Mucosa of rectum (tissue), 2 donors: Measurements from ENCODE around the gene NTN5.

ENCODE experiments used
- H3K27ac ChIP-seq, 2 donors: one replicate each; pipeline ENCODE4 v1.7.0; 2013; ENCODE audit warnings: inconsistent platforms in 2 of 2, low read depth in 2 of 2, low read length in 2 of 2
- H3K27me3 ChIP-seq, 2 donors: one replicate each; pipeline ENCODE4 v1.7.0; 2013; ENCODE audit warnings: low read length in 2 of 2; ENCODE audit not compliant: control insufficient read depth in 2 of 2, insufficient read depth in 2 of 2
- H3K36me3 ChIP-seq, 2 donors: one replicate each; pipeline ENCODE4 v1.7.0; 2013; ENCODE audit warnings: low read length in 2 of 2; ENCODE audit not compliant: control insufficient read depth in 2 of 2, insufficient read depth in 2 of 2
- H3K4me1 ChIP-seq, 2 donors: one replicate each; pipeline ENCODE4 v1.7.0; 2013; ENCODE audit warnings: low read length in 2 of 2, mild to moderate bottlenecking in 1 of 2; ENCODE audit not compliant: control insufficient read depth in 2 of 2, insufficient read depth in 2 of 2
- H3K4me3 ChIP-seq, 2 donors: one replicate each; pipeline ENCODE4 v1.7.0; 2013; ENCODE audit warnings: low read length in 2 of 2
- H3K9ac ChIP-seq, 2 donors: one replicate each; pipeline ENCODE4 v1.7.0; 2013; ENCODE audit warnings: low read length in 2 of 2, low read depth in 1 of 2, mild to moderate bottlenecking in 1 of 2
- H3K9me3 ChIP-seq, 2 donors: one replicate each; pipeline ENCODE4 v1.7.0; 2013; ENCODE audit warnings: low read length in 2 of 2; ENCODE audit not compliant: control insufficient read depth in 2 of 2
- donor health status: healthy.
- donor health status: Normal muscosa, but diverticular disease.

The NTN5 gene

DNA sequence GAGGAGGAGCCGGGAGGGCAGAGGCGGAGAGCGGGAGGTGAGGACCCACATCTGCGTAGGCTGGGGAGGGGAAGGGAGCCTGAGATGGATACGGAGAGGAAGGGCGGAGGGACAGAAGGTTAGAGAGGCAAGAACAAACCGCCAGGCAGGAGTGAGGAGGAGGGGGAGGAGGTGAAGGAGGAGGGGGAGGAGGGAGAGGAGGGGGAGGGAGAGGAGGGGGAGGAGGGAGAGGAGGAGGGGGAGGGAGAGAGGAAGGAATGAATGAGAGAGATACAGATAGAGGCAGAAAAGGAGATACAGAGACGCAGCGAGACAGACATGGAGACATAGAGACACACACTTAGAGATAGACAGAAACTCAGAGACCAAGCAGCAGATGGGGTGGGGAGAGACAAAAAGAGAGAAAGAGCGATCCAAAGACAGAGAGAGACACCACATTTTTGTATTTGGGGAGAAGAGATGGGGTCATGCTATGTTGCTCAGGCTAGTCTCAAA is 26.0 kb downstream of the NTN5 start:
- H3K4me1 ChIP-seq, result peaks cover 8 to 15% of the 10 kb centered on the region in 2 donors
- H3K36me3 ChIP-seq, result no peaks in the 10 kb centered on the region
- peak overlapping the region; percentile 37 to 64 for H3K4me3 ChIP-seq
- peak overlapping the region in 1 of 2 donors; percentile 41 for H3K9ac ChIP-seq
- peaks cover 0 to 11% of the 10 kb centered on the region in 2 donors for H3K27me3 ChIP-seq
- peak overlapping the region in 1 of 2 donors; percentile 75 for H3K27ac ChIP-seq
- H3K9me3 ChIP-seq, result no peaks in the 10 kb centered on the region

DNA sequence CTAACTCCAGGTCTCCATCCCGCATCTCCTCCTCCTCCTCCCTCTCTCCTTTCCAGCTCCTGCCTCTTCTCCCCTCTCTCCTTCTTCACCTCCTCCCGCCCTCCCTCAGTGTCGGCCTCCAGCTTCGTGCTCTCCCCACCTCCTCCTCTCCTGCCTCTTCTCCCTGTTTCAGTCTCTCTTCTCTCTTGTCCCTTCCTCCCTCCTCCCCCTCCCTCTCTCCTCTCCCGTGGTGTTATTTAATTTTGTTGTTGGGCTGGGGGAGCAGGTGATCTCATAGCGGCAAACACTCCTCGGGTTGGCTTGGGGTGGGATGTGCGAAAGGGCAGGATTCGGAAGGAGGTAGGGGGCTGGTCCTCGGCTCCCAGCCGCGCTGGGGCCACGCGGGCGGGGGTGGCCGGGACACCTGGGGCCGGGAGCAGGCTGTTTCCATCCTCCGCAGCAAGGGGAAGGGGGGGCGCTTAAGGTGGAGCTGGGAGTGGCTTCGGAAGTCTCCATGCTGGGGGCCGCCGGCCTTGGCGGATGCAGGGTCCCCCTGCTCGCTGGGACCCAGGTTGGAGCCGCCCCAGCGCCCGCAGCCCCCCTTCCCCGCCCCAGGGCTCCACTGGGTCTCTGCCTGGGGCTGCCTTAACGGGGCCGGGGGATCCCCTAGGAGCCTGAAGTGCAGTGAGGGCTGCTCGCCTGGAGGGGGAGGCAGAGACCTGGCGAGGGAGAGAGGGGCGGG is 26.7 kb downstream of the NTN5 start, which contains the start of gene CA11:
TSS of gene CA11 (minus strand) at position 187 of the 721 bp plus-strand sequence. CDS start 555 bp downstream, outside the sequence.
- peak within 1 kb of the TSS; percentile 53 to 64 for H3K4me3 ChIP-seq

DNA sequence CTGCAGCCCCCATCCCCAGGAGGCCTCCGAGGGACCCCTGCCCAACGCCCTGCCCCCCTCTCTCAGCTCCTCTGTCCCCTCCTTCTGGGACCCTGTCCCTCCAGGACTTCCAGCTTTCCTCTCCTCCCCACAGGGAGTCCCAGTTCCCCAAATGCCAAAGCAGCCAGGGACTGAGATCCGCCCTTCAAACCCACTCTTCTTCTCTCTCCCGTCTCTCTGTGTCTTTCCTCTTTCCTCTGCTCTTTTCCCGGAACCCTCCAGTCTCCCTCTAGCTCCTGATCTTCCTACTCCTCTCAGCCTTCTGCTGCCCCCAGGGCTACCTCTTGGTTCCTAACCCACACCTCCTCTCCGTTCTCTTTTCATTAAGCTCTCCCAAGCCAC is 27.2 kb downstream of the NTN5 start:
- Histone ChIP-seq H3K4me1 (peaks cover 8 to 15% of the 10 kb centered on the region in 2 donors), H3K27ac (peak overlapping the region; percentile 52 to 75), H3K9ac (peak overlapping the region; percentile 43 to 59), H3K9me3 (no peaks in the 10 kb centered on the region), H3K27me3 (peaks cover 0 to 11% of the 10 kb centered on the region in 2 donors), H3K4me3 (peak overlapping the region; percentile 53 to 64), H3K36me3 (no peaks in the 10 kb centered on the region)

More for the DNA sequence above, 26.7 kb downstream of the NTN5 start, which contains the start of gene CA11:
- Histone ChIP-seq H3K36me3 (no peaks in the 10 kb centered on the region), H3K9me3 (no peaks in the 10 kb centered on the region), H3K27me3 (peaks cover 0 to 11% of the 10 kb centered on the region in 2 donors), H3K4me1 (peaks cover 8 to 15% of the 10 kb centered on the region in 2 donors), H3K9ac (peak within 1 kb of the TSS; percentile 43 to 59), H3K27ac (peak within 1 kb of the TSS; percentile 52 to 75)

DNA sequence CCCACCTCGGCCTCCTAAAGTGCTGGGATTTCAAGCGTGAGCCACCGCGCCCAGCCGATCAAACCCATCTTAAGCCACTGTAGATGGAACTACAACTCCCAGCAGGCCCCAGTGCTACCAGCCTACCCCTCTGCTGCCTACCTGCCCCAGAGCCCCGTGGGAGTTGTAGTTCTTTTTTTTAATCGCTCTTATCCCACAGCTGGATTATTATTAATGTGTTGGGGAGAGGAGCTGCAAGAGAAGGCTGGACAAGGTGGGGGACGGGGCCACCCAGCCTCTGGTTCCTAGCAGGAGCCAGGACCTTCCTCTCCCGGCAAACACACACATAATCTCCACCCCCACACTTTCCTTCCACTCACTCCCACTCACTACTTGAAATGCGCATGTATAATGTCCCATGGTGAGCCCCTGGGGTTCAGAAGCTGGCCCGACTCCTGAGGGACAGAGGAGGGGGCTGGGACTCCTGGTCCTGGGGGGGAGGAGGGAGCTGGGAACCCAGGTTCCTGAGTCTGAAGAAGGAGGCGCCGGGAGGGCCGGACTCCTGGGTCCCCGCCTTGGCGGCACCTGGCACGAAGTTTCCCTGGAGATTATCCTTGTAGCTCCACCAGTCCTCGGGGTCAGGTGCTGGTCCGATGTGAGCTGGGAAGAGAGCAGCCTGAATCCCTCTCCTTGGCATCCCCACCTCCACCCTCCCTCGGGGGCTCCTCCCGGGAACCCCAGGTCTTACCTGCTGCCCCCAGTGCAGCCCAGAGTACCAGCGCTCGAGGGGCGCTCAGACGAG is 27.8 kb downstream of the NTN5 start:
- Histone ChIP-seq H3K27me3 (peaks cover 0 to 11% of the 10 kb centered on the region in 2 donors), H3K9ac (peak overlapping the region; percentile 43 to 59), H3K36me3 (no peaks in the 10 kb centered on the region), H3K27ac (peak overlapping the region; percentile 52 to 75), H3K9me3 (no peaks in the 10 kb centered on the region), H3K4me3 (peak overlapping the region; percentile 53 to 64), H3K4me1 (peaks cover 8 to 16% of the 10 kb centered on the region in 2 donors)

DNA sequence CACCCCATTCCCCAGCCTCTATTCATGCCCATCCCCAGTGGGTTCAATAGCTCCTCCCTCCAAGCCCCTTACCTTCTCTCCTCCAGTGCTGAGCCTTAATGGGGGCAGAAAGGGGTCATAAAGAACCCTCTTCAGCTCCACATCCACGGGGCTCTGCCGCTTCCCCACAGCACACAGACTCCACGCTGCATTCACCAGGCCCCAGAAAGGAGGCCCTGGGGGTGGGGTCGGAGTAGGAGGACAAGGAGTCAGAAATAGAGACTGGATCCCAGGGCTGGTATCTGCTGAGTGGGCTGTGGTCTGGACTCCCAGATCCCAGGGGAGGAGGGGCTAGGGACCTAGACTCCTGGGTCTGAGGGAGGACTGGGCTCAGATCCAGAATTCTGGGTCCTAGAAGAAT is 28.5 kb downstream of the NTN5 start:
- H3K27ac ChIP-seq, result no peak overlapping the region
- H3K9me3 ChIP-seq, result no peaks in the 10 kb centered on the region
- no peak overlapping the region for H3K4me3 ChIP-seq
- H3K36me3 ChIP-seq, result no peaks in the 10 kb centered on the region
- no peak overlapping the region for H3K9ac ChIP-seq
- peaks cover 8 to 19% of the 10 kb centered on the region in 2 donors for H3K4me1 ChIP-seq
- H3K27me3 ChIP-seq, result peaks cover 0 to 11% of the 10 kb centered on the region in 2 donors

DNA sequence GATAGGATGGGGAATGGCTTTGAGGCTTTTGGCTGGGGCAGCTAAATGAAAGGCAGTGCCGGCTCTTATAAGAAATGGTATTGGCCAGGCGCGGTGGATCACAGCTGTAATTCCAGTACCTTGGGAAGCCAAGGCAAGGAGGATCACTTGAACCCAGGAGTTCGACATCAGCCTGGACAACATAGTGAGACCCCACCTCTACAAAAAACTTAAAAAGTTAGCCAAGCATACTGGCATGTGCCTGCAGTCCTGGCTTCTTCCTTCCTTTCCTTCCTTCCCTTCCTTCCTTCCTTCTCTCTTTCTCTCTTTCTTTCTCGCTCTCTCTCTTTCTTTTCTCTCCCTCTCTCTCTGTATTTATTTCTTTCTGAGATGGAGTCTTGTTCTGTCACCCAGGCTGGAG is 30.0 kb downstream of the NTN5 start:
- Histone ChIP-seq H3K9ac (no peak overlapping the region), H3K27me3 (peaks cover 0 to 11% of the 10 kb centered on the region in 2 donors), H3K4me3 (no peak overlapping the region), H3K4me1 (peaks cover 17 to 25% of the 10 kb centered on the region in 2 donors), H3K9me3 (no peaks in the 10 kb centered on the region), H3K36me3 (no peaks in the 10 kb centered on the region), H3K27ac (no peak overlapping the region)

DNA sequence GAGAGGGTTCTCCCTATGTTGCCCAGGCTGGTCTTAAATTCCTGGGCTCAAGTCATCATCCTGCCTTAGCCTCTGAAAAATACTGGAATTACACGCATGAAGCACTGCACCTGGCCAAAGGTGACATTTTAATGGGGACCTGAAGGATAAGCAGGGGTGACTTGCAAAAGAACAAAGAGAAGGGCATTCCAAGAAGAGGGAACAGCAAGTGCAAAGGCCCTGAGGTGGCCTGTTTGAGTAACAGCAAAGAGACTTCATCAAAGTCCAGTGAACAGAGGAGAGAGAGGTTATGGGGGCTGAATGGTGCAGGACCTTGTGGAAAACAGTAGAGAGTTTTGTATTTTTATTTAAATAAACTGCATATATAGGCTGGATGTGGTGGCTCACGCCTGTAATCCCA is 31.0 kb downstream of the NTN5 start:
- no peak overlapping the region for H3K27ac ChIP-seq
- H3K4me1 ChIP-seq, result peaks cover 17 to 25% of the 10 kb centered on the region in 2 donors
- H3K9me3 ChIP-seq, result no peaks in the 10 kb centered on the region
- H3K27me3 ChIP-seq, result peaks cover 0 to 7% of the 10 kb centered on the region in 2 donors
- no peak overlapping the region for H3K4me3 ChIP-seq
- no peaks in the 10 kb centered on the region for H3K36me3 ChIP-seq
- H3K9ac ChIP-seq, result no peak overlapping the region

DNA sequence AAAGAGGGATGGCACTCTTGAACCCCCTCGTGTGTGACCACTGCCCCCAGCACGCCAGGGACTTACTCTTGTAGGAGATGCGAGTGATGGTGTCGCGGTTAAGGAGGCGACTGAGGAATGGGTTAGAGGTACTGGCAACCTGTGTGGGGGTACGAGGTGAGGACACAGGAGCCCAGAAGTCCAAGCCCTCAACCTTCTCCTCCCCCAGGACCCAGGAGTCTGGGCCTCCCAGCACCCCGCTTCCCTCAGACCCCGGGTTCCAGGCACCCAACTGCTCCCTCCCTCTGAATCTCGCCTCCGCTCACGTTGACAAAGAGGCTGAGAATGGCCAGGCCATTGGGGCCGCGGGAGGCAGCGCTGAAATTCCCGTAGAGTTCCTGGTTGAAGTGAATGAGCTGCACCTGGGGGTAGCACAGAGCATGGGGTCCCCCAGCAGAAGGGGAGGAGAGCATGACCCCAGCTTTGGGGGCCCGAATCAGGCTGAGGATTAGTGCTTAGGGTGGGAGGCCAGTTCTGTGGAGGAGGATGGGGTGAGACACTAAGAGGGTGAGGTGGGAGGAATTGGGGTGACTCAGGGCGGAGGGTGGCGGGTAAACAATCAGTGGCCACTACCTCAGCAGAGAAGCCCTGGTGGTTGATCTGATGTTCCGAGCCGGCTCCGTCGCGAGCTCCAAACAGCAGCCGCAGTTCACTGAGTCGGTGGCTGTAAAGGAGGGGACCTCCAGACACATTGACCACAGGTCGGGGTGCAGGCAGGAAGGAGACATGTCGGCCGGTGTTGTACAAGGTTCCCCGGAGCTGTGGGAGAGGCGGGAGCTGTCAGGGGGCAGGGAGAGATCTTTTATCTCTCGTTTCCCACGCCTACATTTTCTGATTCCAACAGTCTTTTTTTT is 33.1 kb downstream of the NTN5 start:
- peak overlapping the region in 1 of 2 donors; percentile 1 for H3K9ac ChIP-seq
- no peak overlapping the region for H3K4me3 ChIP-seq
- no peak overlapping the region for H3K27ac ChIP-seq
- no peaks in the 10 kb centered on the region for H3K27me3 ChIP-seq
- no peaks in the 10 kb centered on the region for H3K36me3 ChIP-seq
- no peaks in the 10 kb centered on the region for H3K9me3 ChIP-seq
- H3K4me1 ChIP-seq, result peaks cover 15% of the 10 kb centered on the region in 2 donors

DNA sequence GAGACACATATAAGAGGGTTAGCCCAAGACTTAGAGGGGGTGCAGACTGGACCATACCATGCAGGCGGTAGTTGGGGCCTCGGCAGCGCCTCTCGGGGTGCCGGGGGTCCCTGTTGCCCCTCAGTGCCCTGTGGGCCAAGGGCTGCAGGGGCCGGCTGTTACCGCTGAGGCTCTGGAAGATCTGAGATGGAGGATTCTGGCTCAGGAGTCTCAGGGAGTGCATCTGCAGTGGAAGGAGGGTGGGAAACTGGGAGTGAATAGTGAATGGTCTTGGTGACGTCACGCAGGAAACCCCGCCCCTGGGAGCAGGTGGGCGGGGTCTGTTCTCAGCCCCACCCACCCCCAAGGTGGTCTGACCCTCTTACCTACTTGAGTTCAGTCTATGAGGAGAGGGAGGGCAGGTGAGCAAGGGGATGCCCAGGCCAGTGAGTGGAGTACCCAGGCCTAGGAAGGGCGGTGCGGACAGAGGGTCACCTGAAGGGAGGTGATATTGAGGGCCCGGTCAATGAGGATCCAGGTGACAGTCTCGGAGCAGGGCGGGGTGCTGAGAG is 33.9 kb downstream of the NTN5 start:
- no peaks in the 10 kb centered on the region for H3K27me3 ChIP-seq
- H3K4me1 ChIP-seq, result peaks cover 21 to 22% of the 10 kb centered on the region in 2 donors
- H3K9ac ChIP-seq, result peak overlapping the region; percentile 16 to 80
- peak overlapping the region; percentile 25 to 89 for H3K4me3 ChIP-seq
- no peaks in the 10 kb centered on the region for H3K9me3 ChIP-seq
- peak overlapping the region; percentile 97 to 98 for H3K27ac ChIP-seq
- H3K36me3 ChIP-seq, result no peaks in the 10 kb centered on the region
